ENCODE results near the gene ZFAND3.

- TF ChIP-seq CTCF (optimal IDR thresholded peaks at IDR 0.05 in 1 of 3, IDR thresholded peaks at IDR 0.05 in 1 of 3, conservative IDR thresholded peaks at IDR 0.05 in 1 of 3; ENCODE audit: extremely low read depth in 1 of 3, insufficient read depth in 2 of 3, low read length in 3 of 3) (no peak), EZH2 (IDR thresholded peaks at IDR 0.05; ENCODE audit: low read length) (no peak)
Observed at GRCh38 chr6:38182426-38182825, 362.9 kb downstream of the ZFAND3 start.

Measured in keratinocyte (primary cell).